Testis (tissue), 3 donors: ENCODE data around the gene MAP2K2. TPM values are rescaled to one million over a fixed set of nuclear protein-coding genes. Genes with fewer than 3 reads are reported as not detected.

Experiments
- DNase-seq: peaks from one replicate; pipeline ENCODE4 v3.0.0-alpha.2; 2019
- H3K27ac ChIP-seq, 2 donors: fragments of 200-600 bp; sonication (generic); one replicate each; pipeline ENCODE4 v1.5.1; 2019
- H3K27me3 ChIP-seq: fragments of 200-600 bp; sonication (generic); one replicate; pipeline ENCODE4 v1.5.1; 2019
- H3K36me3 ChIP-seq: fragments of 200-600 bp; sonication (generic); one replicate; pipeline ENCODE4 v1.5.1; 2017; ENCODE audit warnings: low read depth; ENCODE audit errors: missing control alignments
- H3K4me1 ChIP-seq: fragments of 200-600 bp; sonication (generic); one replicate; pipeline ENCODE4 v1.5.1; 2019
- H3K4me3 ChIP-seq, 2 donors: fragments of 200-600 bp; sonication (generic); one replicate each; pipeline ENCODE4 v1.5.1; 2017 to 2019
- H3K9me3 ChIP-seq: fragments of 200-600 bp; sonication (generic); one replicate; pipeline ENCODE4 v1.5.1; 2017
- POLR2A ChIP-seq: fragments of 450-650 bp; IDR thresholded peaks from one replicate; pipeline ENCODE4 v1.6.1; 2017; ENCODE audit warnings: antibody characterized with exemption, mild to moderate bottlenecking, moderate library complexity
- WGBS, 2 donors: methylation state at CpG; one replicate each; pipeline ENCODE4 v1.1.5; 2018; 5-methylcytosine and 5-hydroxymethylcytosine counted together
- intact Hi-C: fragments of 100-400 bp; cut with DNase I; formaldehyde crosslinking; loops from one replicate; pipeline ENCODE4 v1.15.1; 2023; ENCODE audit warnings: low total_unique reads
- polyA plus RNA-seq: library from polyadenylated mRNA; stranded (reverse); fragments of 350-450 nt; fragmentation: Illumina TruSeq; extraction: RNeasy Lipid Tissue Mini Kit (QIAGEN cat#74804); gene quantifications from one replicate; pipeline ENCODE4 v1.2.3, GENCODE V29; 2014; ENCODE audit warnings: low read depth, low replicate concordance; ENCODE audit not compliant: insufficient read depth
- total RNA-seq, 2 donors: library from RNA; depleted of rRNA; stranded (reverse); fragments of >200 nt; gene quantifications; one replicate each; pipeline ENCODE4 v1.2.3, GENCODE V29; 2016
- TF ChIP-seq, protein P1 (sequence below), 3 experiments: fragments of 450-650 bp in 2 of 3; fragments of 200-600 bp in 1 of 3; sonication (generic) in 1 of 3; IDR thresholded peaks; one replicate each; pipeline ENCODE4 v1.5.1; 2016 to 2019; ENCODE audit warnings: antibody characterized with exemption in 3 of 3, mild to moderate bottlenecking in 2 of 3, moderate library complexity in 1 of 3

The MAP2K2 gene
- total and polyA plus RNA-seq, 3 donors from 2014 or later: 181 to 241 (median 225) TPM

DNA sequence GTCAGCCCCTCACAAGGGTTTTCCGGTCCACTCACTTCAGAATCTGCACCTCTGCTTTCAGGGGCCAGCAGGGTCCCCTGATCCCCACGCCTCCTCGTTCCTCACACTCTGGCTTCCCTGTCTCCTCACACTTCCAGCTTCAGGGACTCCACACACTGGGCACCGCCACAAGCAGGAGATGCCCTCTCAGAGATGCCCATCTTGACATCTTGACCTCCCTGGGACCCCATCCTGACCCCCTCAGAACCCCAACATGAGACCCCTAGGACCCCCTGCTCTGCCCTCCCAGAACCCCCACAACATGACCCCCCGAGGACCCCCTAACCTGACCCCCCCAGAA is 2.7 kb downstream of the MAP2K2 start:
- WGBS, 2 donors: 96 to 100% methylated on average over 5 of the region's 5 CpGs
- Histone ChIP-seq H3K4me3 (no peak overlapping the region), H3K4me1 (peaks cover 10% of the 10 kb centered on the region), H3K27me3 (no peaks in the 10 kb centered on the region), H3K36me3 (no peaks in the 10 kb centered on the region), H3K9me3 (no peaks in the 10 kb centered on the region), H3K27ac (no peak overlapping the region)
- intact Hi-C loops: no loop called here
- no peak for DNase-seq
- TF ChIP-seq POLR2A: no peak
- TF ChIP-seq, protein P1, sequence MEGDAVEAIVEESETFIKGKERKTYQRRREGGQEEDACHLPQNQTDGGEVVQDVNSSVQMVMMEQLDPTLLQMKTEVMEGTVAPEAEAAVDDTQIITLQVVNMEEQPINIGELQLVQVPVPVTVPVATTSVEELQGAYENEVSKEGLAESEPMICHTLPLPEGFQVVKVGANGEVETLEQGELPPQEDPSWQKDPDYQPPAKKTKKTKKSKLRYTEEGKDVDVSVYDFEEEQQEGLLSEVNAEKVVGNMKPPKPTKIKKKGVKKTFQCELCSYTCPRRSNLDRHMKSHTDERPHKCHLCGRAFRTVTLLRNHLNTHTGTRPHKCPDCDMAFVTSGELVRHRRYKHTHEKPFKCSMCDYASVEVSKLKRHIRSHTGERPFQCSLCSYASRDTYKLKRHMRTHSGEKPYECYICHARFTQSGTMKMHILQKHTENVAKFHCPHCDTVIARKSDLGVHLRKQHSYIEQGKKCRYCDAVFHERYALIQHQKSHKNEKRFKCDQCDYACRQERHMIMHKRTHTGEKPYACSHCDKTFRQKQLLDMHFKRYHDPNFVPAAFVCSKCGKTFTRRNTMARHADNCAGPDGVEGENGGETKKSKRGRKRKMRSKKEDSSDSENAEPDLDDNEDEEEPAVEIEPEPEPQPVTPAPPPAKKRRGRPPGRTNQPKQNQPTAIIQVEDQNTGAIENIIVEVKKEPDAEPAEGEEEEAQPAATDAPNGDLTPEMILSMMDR (IDR thresholded peaks at IDR 0.05): no peak

DNA sequence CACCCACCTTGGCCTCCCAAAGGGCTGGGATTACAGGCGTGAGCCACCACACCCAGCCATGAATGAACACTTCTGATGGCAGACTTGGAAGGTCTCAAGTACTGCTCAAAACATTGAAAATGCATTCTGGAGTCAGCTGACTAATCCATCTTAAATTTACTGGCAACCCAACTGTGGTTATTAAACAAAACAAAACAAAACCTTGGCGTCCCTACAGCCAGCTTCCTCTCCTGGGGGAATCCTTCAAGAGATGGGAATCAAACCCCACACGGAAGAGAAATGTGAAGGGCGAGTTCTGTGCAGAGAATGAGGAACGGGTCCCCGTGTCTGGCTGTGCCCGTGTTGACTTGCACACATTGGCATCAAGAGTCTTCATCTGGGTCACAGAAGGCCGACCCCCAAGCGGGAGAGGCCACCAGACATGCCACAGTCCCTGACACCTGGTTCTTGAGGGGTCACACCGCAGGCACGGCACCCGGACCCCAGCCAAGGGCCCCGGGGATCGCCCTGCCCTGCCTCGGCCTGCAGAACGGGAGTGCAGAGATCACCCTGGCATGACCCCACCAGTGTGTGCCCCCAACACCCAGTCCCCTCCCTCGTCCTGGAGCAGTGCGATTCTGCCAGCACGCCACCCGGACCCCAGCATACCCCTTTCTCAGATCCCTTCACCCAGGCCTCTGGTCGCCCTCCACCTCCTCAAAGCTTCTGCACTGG is 3.2 kb downstream of the MAP2K2 start:
- TF ChIP-seq, protein P1 (IDR thresholded peaks at IDR 0.05): no peak
- no peak for TF ChIP-seq POLR2A
- Histone ChIP-seq H3K4me1 (peaks cover 10% of the 10 kb centered on the region), H3K27me3 (no peaks in the 10 kb centered on the region), H3K27ac (no peak overlapping the region), H3K9me3 (no peaks in the 10 kb centered on the region), H3K4me3 (no peak overlapping the region), H3K36me3 (no peaks in the 10 kb centered on the region)
- no peak for DNase-seq
- intact Hi-C loops: no loop called here
- WGBS, 2 donors: 75 to 81% methylated on average over 16 to 21 of the region's 21 CpGs

DNA sequence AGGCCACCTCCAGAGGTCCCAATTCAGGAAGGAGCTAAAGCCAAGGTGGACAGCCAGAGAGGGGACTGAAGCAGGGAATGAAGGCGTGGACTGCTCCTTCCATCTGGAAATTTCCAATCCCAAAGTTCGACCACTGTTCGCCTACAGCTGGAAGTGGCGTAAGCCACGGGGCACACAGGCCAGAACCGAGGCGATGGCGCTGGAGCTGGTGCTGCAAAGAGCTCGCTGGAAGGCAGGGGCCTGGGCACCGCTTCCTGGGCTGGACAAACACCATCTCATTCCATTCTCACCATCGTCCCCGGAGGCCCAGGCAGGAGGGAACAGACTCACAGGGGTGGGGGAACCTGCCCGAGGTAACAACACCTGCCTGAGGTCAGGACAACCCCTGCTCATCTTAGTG is 4.2 kb downstream of the MAP2K2 start:
- Histone ChIP-seq H3K4me3 (no peak overlapping the region), H3K27ac (no peak overlapping the region), H3K36me3 (no peaks in the 10 kb centered on the region), H3K9me3 (no peaks in the 10 kb centered on the region), H3K4me1 (peaks cover 10% of the 10 kb centered on the region), H3K27me3 (no peaks in the 10 kb centered on the region)
- TF ChIP-seq, protein P1 (IDR thresholded peaks at IDR 0.05): no peak
- TF ChIP-seq POLR2A: no peak
- DNase-seq: no peak
- 88 to 90% methylated on average over 11 to 13 of the region's 13 CpGs for WGBS, 2 donors
- intact Hi-C loops: no loop called here

DNA sequence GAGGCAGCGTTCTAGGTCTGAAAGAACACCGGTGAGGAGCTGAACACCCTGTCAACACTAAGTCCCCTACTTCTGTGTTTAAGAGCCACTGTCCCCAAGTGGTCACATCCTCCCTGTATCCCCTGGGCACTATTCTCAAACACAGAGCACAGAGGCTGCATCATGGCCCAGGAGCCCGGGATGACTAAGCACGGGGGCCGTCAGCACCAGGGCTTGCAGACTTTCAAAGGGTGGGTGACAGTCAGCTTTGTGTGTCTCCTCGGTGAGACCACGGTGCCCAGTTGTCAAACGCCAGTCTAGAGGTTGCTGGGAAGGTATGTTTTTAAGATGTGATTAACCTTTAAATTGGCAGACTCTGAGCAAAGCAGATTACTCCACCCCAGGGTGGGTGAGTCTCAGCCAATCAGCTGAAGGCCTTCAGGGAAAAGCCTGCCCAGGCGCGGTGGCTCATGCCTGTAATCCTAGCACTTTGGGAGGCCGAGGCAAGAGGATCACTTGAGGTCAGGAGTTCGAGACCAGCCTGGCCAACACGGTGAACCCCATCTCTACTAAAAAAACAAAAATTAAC is 8.0 kb downstream of the MAP2K2 start:
- 62 to 84% methylated on average over 3 to 13 of the region's 13 CpGs for WGBS, 2 donors
- no peak for DNase-seq
- Histone ChIP-seq H3K9me3 (no peaks in the 10 kb centered on the region), H3K4me1 (peaks cover 5% of the 10 kb centered on the region), H3K27me3 (no peaks in the 10 kb centered on the region), H3K36me3 (no peaks in the 10 kb centered on the region), H3K4me3 (no peak overlapping the region), H3K27ac (no peak overlapping the region)
- TF ChIP-seq POLR2A: no peak
- TF ChIP-seq, protein P1 (IDR thresholded peaks at IDR 0.05): no peak
- intact Hi-C loops: no loop called here
